PFSK-1 (cell line): ENCODE results near the gene TP63.

ENCODE experiments used
- FOXP2 ChIP-seq: optimal IDR thresholded peaks from 2 replicates; pipeline ENCODE3; 2011; ENCODE audit warnings: borderline replicate concordance, control low read depth, inconsistent platforms; ENCODE audit not compliant: insufficient read depth; ENCODE audit errors: extremely low read length, extremely low read depth
- POLR2AphosphoS5 ChIP-seq: IDR thresholded peaks from 2 replicates; pipeline ENCODE4 v1.6.1; 2012; ENCODE audit warnings: low read depth, mild to moderate bottlenecking, control low read depth, low read length, moderate library complexity
- REST ChIP-seq, 2 experiments: IDR thresholded peaks; 2 replicates each; pipeline versions ENCODE4 v1.6.1 to v1.8.0; 2011 to 2012; ENCODE audit warnings: low read depth in 2 of 2, low read length in 2 of 2, control low read depth in 1 of 2, inconsistent platforms in 1 of 2, mild to moderate bottlenecking in 1 of 2, moderate library complexity in 1 of 2; ENCODE audit not compliant: insufficient read depth in 1 of 2
- SIN3A ChIP-seq: IDR thresholded peaks from 2 replicates; pipeline ENCODE4 v1.6.1; 2012; ENCODE audit warnings: mild to moderate bottlenecking, low read length, moderate library complexity, borderline replicate concordance; ENCODE audit not compliant: insufficient read depth
- TAF1 ChIP-seq: IDR thresholded peaks from 2 replicates; pipeline ENCODE4 v1.6.1; 2012; ENCODE audit warnings: low read length, control low read depth, borderline replicate concordance; ENCODE audit not compliant: insufficient read depth

The TP63 gene

GRCh38 chr3:189941125-189941524 is 309.9 kb downstream of the TP63 start:
- no peak for TF ChIP-seq POLR2AphosphoS5
- TF ChIP-seq REST (IDR thresholded peaks at IDR 0.05; ENCODE audit: insufficient read depth in 1 of 2, low read depth in 2 of 2, low read length in 2 of 2): no peak

GRCh38 chr3:189941679-189942078 is 310.5 kb downstream of the TP63 start:
- TF ChIP-seq TAF1: no peak
- no peak for TF ChIP-seq SIN3A
- no peak for TF ChIP-seq POLR2AphosphoS5
- TF ChIP-seq REST (IDR thresholded peaks at IDR 0.05; ENCODE audit: insufficient read depth in 1 of 2, low read depth in 2 of 2, low read length in 2 of 2): no peak
- no peak for TF ChIP-seq FOXP2

GRCh38 chr3:189942948-189943347 is 311.8 kb downstream of the TP63 start:
- no peak for TF ChIP-seq TAF1
- no peak for TF ChIP-seq SIN3A
- no peak for TF ChIP-seq POLR2AphosphoS5
- no peak for TF ChIP-seq FOXP2
- TF ChIP-seq REST (IDR thresholded peaks at IDR 0.05; ENCODE audit: insufficient read depth in 1 of 2, low read depth in 2 of 2, low read length in 2 of 2): no peak

- no peak for TF ChIP-seq TAF1
- TF ChIP-seq FOXP2: no peak
- TF ChIP-seq SIN3A: no peak
- no peak for TF ChIP-seq POLR2AphosphoS5
- no peak for TF ChIP-seq REST (IDR thresholded peaks at IDR 0.05; ENCODE audit: insufficient read depth in 1 of 2, low read depth in 2 of 2, low read length in 2 of 2)
These were observed 313.3 kb downstream of the TP63 start for GRCh38 chr3:189944285-189945145.
